ENCODE results near the gene VPS54. TPM values are rescaled to one million over a fixed set of nuclear protein-coding genes. Genes with fewer than 3 reads are reported as not detected.

The VPS54 gene
- total and polyA plus RNA-seq, 9 of the 15 experiments (the other 6 are each of a cell fraction or from before 2014, with no cell fraction given), result 4.9 to 23.2 (median 13.2) TPM

- ChIA-PET POLR2A (interaction anchor here (0.5 kb wide), 1 partner anchor 433 kb away, joined by 3 read pairs; no protein-coding TSS in a partner anchor), CTCF (ENCODE audit: low intra/inter-chr PET ratio) (interaction anchor here (0.6 kb wide), 1 partner anchor 1183 kb away, joined by 4 read pairs; no protein-coding TSS in a partner anchor)
- H3K36me3 ChIP-seq (ENCODE audit: control insufficient read depth, insufficient read depth, low read length), result peaks cover 12% of the 10 kb centered on the region; the same call in 2 of the 3 replicates
- WGBS (ENCODE audit: insufficient coverage, low coverage, missing lambda C conversion rate), result 36% methylated on average over 3 of the region's 3 CpGs
- H3K9me1 ChIP-seq (ENCODE audit: control insufficient read depth, insufficient read depth, low read length), result no peaks in the 10 kb centered on the region
- no peak overlapping the region for H3K4me3 ChIP-seq
- no peak overlapping the region for H3K9ac ChIP-seq (ENCODE audit: insufficient read depth in 1 of 2, low read depth in 2 of 2, low read length in 2 of 2)
- intact Hi-C loops (cut with micrococcal nuclease), result no loop called here
- no peak for ATAC-seq
- no peak for FAIRE-seq
- no peak overlapping the region for H3K4me2 ChIP-seq (ENCODE audit: insufficient read depth, low read length)
- H4K20me1 ChIP-seq (replicated peaks; ENCODE audit: control insufficient read depth, insufficient read depth, low read length), result no peaks in the 10 kb centered on the region
- H3K9me3 ChIP-seq (replicated peaks; ENCODE audit: control insufficient read depth, insufficient read depth, low read depth, low read length), result no peaks in the 10 kb centered on the region
- no peak overlapping the region for H2AFZ ChIP-seq (ENCODE audit: low read depth, low read length)
- BruUV-seq (replicated peaks), result no TSS peak
- no peaks in the 10 kb centered on the region for H3K79me2 ChIP-seq (ENCODE audit: control insufficient read depth, insufficient read depth, low read length)
- H3K27ac ChIP-seq (ENCODE audit: extremely low read depth, low read depth, low read length), result no peak overlapping the region
- in situ Hi-C loops (cut with MboI), result no loop called here
- no peak for DNase-seq (ENCODE audit: extremely low read depth in 1 of 4, low spot score in 3 of 4)
- no peaks in the 10 kb centered on the region for H3K27me3 ChIP-seq (ENCODE audit: control insufficient read depth in 2 of 2, insufficient read depth in 2 of 2, low read length in 2 of 2)
- H3K4me1 ChIP-seq (replicated peaks in 1 of 2; ENCODE audit: control insufficient read depth in 2 of 2, insufficient read depth in 2 of 2, low read length in 2 of 2), result no peaks in the 10 kb centered on the region
- TF ChIP-seq ZNF212 (CRISPR knock-in tag; IDR thresholded peaks at IDR 0.05), result no peak
- no peak for TF ChIP-seq PATZ1 (CRISPR knock-in tag; IDR thresholded peaks at IDR 0.05; ENCODE audit: borderline replicate concordance)
- no peak for TF ChIP-seq EGR1 (conservative IDR thresholded peaks at IDR 0.05)
- no peak for TF ChIP-seq CSDE1 (IDR thresholded peaks at IDR 0.05)
- TF ChIP-seq ZBTB33 (CRISPR knock-in tag; IDR thresholded peaks at IDR 0.05), result no peak
- no peak for TF ChIP-seq PHF20 (IDR thresholded peaks at IDR 0.05; ENCODE audit: partially characterized antibody)
- TF ChIP-seq ZNF431 (CRISPR knock-in tag; IDR thresholded peaks at IDR 0.05), result no peak
- no peak for TF ChIP-seq NCOA1 (IDR thresholded peaks at IDR 0.05; ENCODE audit: low read depth)
- TF ChIP-seq BRF1 (IDR thresholded peaks at IDR 0.05; ENCODE audit: borderline replicate concordance, extremely low read depth, insufficient read length), result no peak
- no peak for TF ChIP-seq COPS2 (conservative IDR thresholded peaks at IDR 0.05)
- TF ChIP-seq ZNF436 (CRISPR knock-in tag; IDR thresholded peaks at IDR 0.05), result no peak
- no peak for TF ChIP-seq E2F1 (CRISPR knock-in tag; IDR thresholded peaks at IDR 0.05)
- TF ChIP-seq SRF (CRISPR knock-in tag; IDR thresholded peaks at IDR 0.05), result no peak
- no peak for TF ChIP-seq KDM2B (CRISPR knock-in tag; IDR thresholded peaks at IDR 0.05)
- TF ChIP-seq ZC3H4 (CRISPR knock-in tag; IDR thresholded peaks at IDR 0.05; ENCODE audit: borderline replicate concordance), result no peak
These were observed 57.0 kb downstream of the VPS54 start for GRCh38 chr2:63962186-63962585.

Measured in K562 (cell line).